Left lobe of liver (tissue), 2 donors: ENCODE measurements around the gene CARD16. TPM values are rescaled to one million over a fixed set of nuclear protein-coding genes. Genes with fewer than 3 reads are reported as not detected.

Experiments used
- ATAC-seq: fragments of 200-7000 bp; cut with Tn5 transposase; one replicate; pipeline ENCODE4 v1.9.1; 2020; ENCODE audit warnings: mild to moderate bottlenecking, moderate library complexity
- DNase-seq: peaks from one replicate; pipeline ENCODE4 v3.0.0-alpha.2; 2020; ENCODE audit warnings: low spot score
- total RNA-seq: library from RNA; stranded (reverse); gene quantifications from one replicate; pipeline ENCODE4 v1.2.1, GENCODE V29; 2021
- donor health status: DM: no; HTN: no; CAD: no; lungs with moderate emphysema.
- donor health status: DM: no; HTN: yes; CAD: no.

CARD16 gene
- total RNA-seq, 1 donor from 2014 or later: 3.9 TPM

DNA sequence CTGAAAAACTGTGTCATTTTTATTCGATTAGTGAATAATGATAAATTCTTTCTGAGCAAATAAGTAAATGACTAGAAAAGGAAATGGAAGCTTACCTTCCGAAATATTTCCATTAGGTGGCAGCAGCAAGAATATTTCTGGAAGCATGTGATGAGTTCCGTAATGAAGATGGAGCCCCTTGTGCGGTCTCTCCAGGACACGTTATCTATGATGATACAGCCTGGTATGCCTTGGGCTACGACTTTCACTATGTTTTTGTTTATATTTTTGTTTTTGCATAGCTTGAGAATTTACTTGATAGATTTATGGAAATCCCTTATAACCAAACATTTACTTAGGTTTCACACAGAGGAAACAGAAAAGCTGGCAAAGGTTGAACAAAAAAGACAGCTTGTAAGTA is 47.8 kb downstream of the CARD16 start:
- ATAC-seq (no peak), DNase-seq (no peak)

DNA sequence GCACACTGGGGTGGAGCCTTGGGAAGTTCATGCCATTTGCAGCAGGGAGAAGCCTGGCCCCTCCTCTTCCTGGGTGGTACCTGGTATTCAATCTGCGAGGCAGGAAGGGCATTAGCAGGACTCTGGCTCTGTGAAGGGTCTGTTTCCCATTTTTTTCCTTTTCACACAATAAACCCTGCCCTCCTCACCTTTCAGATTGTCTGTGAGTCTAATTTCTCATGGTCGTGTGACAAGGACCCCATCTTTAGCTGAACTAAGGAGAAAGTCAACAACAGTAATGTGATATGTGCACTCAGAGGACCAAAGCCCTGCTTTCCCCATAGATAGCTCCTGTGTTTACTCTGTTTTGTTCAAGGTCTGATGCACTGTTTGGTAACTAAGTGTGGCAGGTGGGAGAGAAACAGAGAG is 50.1 kb downstream of the CARD16 start:
- no peak for DNase-seq
- ATAC-seq: no peak

DNA sequence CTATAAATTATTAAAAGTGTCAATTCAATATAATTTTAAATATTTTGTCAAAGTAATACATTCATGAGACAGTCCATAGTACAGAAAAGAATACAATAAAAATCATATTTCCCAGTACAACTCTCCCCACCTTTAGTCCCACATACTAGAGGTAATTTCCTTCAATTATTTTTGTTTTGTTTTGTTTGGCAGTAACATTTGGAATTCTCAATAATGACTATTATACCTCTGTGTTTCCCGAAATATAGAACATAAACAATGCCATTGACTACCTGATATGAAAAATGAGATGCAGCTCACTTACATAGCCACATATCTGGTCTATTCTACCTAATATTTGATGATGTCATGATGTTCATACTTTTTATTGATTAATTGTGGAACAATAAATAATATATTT is 52.4 kb downstream of the CARD16 start:
- ATAC-seq: no peak

DNA sequence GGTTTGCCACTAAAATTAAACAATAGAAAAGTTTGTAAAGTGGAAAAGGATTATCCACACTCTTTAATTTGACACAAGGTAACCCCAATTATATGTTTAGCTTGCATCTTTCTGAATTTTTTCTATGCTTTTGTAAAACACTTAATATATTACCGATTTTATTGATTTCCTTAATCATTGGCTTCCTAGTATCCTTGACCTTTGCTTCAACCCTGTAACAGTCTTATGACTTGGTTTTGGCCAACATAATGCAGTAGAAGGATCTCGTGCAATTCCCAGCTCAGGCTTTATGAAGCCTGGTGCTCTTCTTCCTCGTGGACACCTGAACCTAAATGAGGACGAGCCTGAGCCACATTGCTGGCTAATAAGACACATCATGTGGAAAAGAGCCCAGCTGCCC is 53.1 kb downstream of the CARD16 start:
- DNase-seq (no peak), ATAC-seq (no peak)

More for the DNA sequence above, 52.4 kb downstream of the CARD16 start:
- no peak for DNase-seq

Other genes with a start within 250 kb of the CARD16 start
- not detected for gene CASP12, start 146.9 kb downstream of the CARD16 start, total RNA-seq
- 16.4 TPM for gene CASP4, start 76.8 kb downstream of the CARD16 start, total RNA-seq
- gene CASP5, start 22.2 kb downstream of the CARD16 start, total RNA-seq: not detected
- gene CASP1, start 10.2 kb downstream of the CARD16 start, total RNA-seq: 5.4 TPM
- gene CARD18, start 94.4 kb upstream of the CARD16 start, total RNA-seq: not detected